NT2/D1 (cell line): ENCODE results near the gene KRT17.

Experiments
- DNase-seq: peaks from one replicate; pipeline ENCODE4 v3.0.0-alpha.2; 2011; ENCODE audit warnings: low read depth, low spot score
- H3K27me3 ChIP-seq: 2 replicates; pipeline ENCODE4 v1.6.0; 2011; ENCODE audit warnings: mild to moderate bottlenecking; ENCODE audit not compliant: insufficient read length, insufficient read depth
- H3K36me3 ChIP-seq: 2 replicates; pipeline ENCODE4 v1.6.1; 2011; ENCODE audit warnings: mild to moderate bottlenecking, low read length, mixed read lengths; ENCODE audit not compliant: insufficient read depth, insufficient read length
- H3K4me1 ChIP-seq: 2 replicates; pipeline ENCODE4 v1.5.1; 2011; ENCODE audit not compliant: insufficient read depth, insufficient read length
- H3K4me3 ChIP-seq: 2 replicates; pipeline ENCODE4 v1.5.1; 2011; ENCODE audit warnings: low read depth; ENCODE audit not compliant: insufficient read length
- H3K9ac ChIP-seq: 2 replicates; pipeline ENCODE4 v1.6.0; 2011; ENCODE audit warnings: low read depth; ENCODE audit not compliant: insufficient read length
- H3K9me3 ChIP-seq: 2 replicates; pipeline ENCODE4 v1.5.1; 2011; ENCODE audit warnings: mild to moderate bottlenecking, low read length; ENCODE audit not compliant: insufficient read depth
- SUZ12 ChIP-seq: IDR thresholded peaks from 2 replicates; pipeline ENCODE4 v1.6.1; 2011; ENCODE audit not compliant: insufficient read length, insufficient read depth; ENCODE audit errors: extremely low read depth
- YY1 ChIP-seq: IDR thresholded peaks from 2 replicates; pipeline ENCODE4 v1.6.1; 2011; ENCODE audit not compliant: insufficient read length, insufficient read depth
- ZNF274 ChIP-seq: IDR thresholded peaks from 2 replicates; pipeline ENCODE4 v1.6.1; 2011; ENCODE audit warnings: mild to moderate bottlenecking, low read depth, low read length

Gene KRT17

GRCh38 chr17:41653421-41653820 is 29.0 kb upstream of the KRT17 start:
- no peak for DNase-seq

GRCh38 chr17:41652461-41652970 is 28.1 kb upstream of the KRT17 start:
- TF ChIP-seq ZNF274 = no peak
- TF ChIP-seq YY1 = no peak
- no peak for TF ChIP-seq SUZ12

More at GRCh38 chr17:41653421-41653820, 29.0 kb upstream of the KRT17 start:
- Histone ChIP-seq H3K9ac (no peak overlapping the region), H3K27me3 (no peaks in the 10 kb centered on the region), H3K4me3 (no peak overlapping the region), H3K9me3 (no peaks in the 10 kb centered on the region), H3K36me3 (no peaks in the 10 kb centered on the region), H3K4me1 (peaks cover 37% of the 10 kb centered on the region)
- TF ChIP-seq YY1 (no peak), SUZ12 (no peak), ZNF274 (no peak)

GRCh38 chr17:41651625-41652460 is 27.5 kb upstream of the KRT17 start:
- no peak for TF ChIP-seq YY1
- no peak for TF ChIP-seq SUZ12
- no peak for TF ChIP-seq ZNF274
- H3K9me3 ChIP-seq = no peaks in the 10 kb centered on the region
- DNase-seq = no peak
- H3K4me3 ChIP-seq = no peak overlapping the region
- no peak overlapping the region for H3K9ac ChIP-seq
- no peaks in the 10 kb centered on the region for H3K27me3 ChIP-seq
- peaks cover 34% of the 10 kb centered on the region for H3K4me1 ChIP-seq
- no peaks in the 10 kb centered on the region for H3K36me3 ChIP-seq

More at GRCh38 chr17:41652461-41652970, 28.1 kb upstream of the KRT17 start:
- Histone ChIP-seq H3K4me3 (no peak overlapping the region), H3K27me3 (no peaks in the 10 kb centered on the region), H3K36me3 (no peaks in the 10 kb centered on the region), H3K9me3 (no peaks in the 10 kb centered on the region), H3K4me1 (peaks cover 33% of the 10 kb centered on the region), H3K9ac (no peak overlapping the region)
- no peak for DNase-seq

GRCh38 chr17:41650794-41651624 is 26.6 kb upstream of the KRT17 start:
- H3K36me3 ChIP-seq = no peaks in the 10 kb centered on the region
- no peaks in the 10 kb centered on the region for H3K9me3 ChIP-seq
- TF ChIP-seq ZNF274 (no peak), SUZ12 (no peak), YY1 (no peak)
- peak overlapping the region; percentile 5 for H3K9ac ChIP-seq
- H3K4me1 ChIP-seq = peaks cover 34% of the 10 kb centered on the region
- H3K27me3 ChIP-seq = no peaks in the 10 kb centered on the region
- H3K4me3 ChIP-seq = no peak overlapping the region
- no peak for DNase-seq

GRCh38 chr17:41649923-41650519 is 25.6 kb upstream of the KRT17 start:
- no peaks in the 10 kb centered on the region for H3K36me3 ChIP-seq
- TF ChIP-seq ZNF274 (no peak), SUZ12 (no peak)
- DNase-seq = no peak
- H3K4me3 ChIP-seq = no peak overlapping the region
- no peak overlapping the region for H3K9ac ChIP-seq
- no peaks in the 10 kb centered on the region for H3K27me3 ChIP-seq
- H3K4me1 ChIP-seq = peaks cover 27% of the 10 kb centered on the region
- no peaks in the 10 kb centered on the region for H3K9me3 ChIP-seq

GRCh38 chr17:41648411-41649195 is 24.2 kb upstream of the KRT17 start:
- peak; percentile 67 for DNase-seq
- peaks cover 13% of the 10 kb centered on the region for H3K4me1 ChIP-seq
- H3K9me3 ChIP-seq = no peaks in the 10 kb centered on the region
- no peaks in the 10 kb centered on the region for H3K36me3 ChIP-seq
- no peak for TF ChIP-seq SUZ12
- TF ChIP-seq YY1 = no peak
- TF ChIP-seq ZNF274 = no peak
- H3K4me3 ChIP-seq = peak overlapping the region; percentile 39
- H3K27me3 ChIP-seq = no peaks in the 10 kb centered on the region
- H3K9ac ChIP-seq = peak overlapping the region; percentile 85

GRCh38 chr17:41647940-41648410 is 23.6 kb upstream of the KRT17 start:
- no peak for TF ChIP-seq ZNF274
- no peaks in the 10 kb centered on the region for H3K27me3 ChIP-seq
- H3K9me3 ChIP-seq = no peaks in the 10 kb centered on the region
- H3K4me1 ChIP-seq = peaks cover 11% of the 10 kb centered on the region
- H3K36me3 ChIP-seq = no peaks in the 10 kb centered on the region
- H3K4me3 ChIP-seq = peak overlapping the region; percentile 39
- peak overlapping the region; percentile 85 for H3K9ac ChIP-seq
- peak; percentile 60 for DNase-seq
